A549 (cell line): Measurements from ENCODE around the gene SMARCAL1. TPM values are rescaled to one million over a fixed set of nuclear protein-coding genes. Genes with fewer than 3 reads are reported as not detected.

Experiments used
- BHLHE40 ChIP-seq: IDR thresholded peaks from 2 replicates; pipeline ENCODE4 v1.6.1; 2012; ENCODE audit warnings: low read depth, low read length, inconsistent platforms
- CBX8 ChIP-seq: fragments of 200-600 bp; sonication (generic); IDR thresholded peaks from 2 replicates; pipeline ENCODE4 v1.6.1; 2016
- CHD2 ChIP-seq: fragments of 150-350 bp; IDR thresholded peaks from 2 replicates; pipeline ENCODE4 v1.6.1; 2014; ENCODE audit warnings: low read length; ENCODE audit not compliant: partially characterized antibody
- CHD4 ChIP-seq: fragments of 200-600 bp; sonication (generic); IDR thresholded peaks from 2 replicates; pipeline ENCODE4 v1.6.1; 2016; ENCODE audit warnings: antibody characterized with exemption, mild to moderate bottlenecking, borderline replicate concordance
- EHF ChIP-seq: fragments of 250-450 bp; sonication (Bioruptor Pico); IDR thresholded peaks from 2 replicates; pipeline ENCODE4 v1.5.0; 2020; ENCODE audit warnings: mild to moderate bottlenecking
- EP300 ChIP-seq, 2 experiments: fragments of >200 bp; sonication (Bioruptor Twin); formaldehyde crosslinking; IDR thresholded peaks; 2 replicates in 1 of 2; 3 replicates in 1 of 2; pipeline ENCODE4 v1.6.1; 2016 to 2017
- FOSL2 ChIP-seq, 2 experiments: fragments of 450-650 bp in 1 of 2; fragments of >200 bp in 1 of 2; sonication (Bioruptor Twin) in 1 of 2; formaldehyde crosslinking; IDR thresholded peaks; 2 replicates each; pipeline versions ENCODE4 v1.5.0 to v1.6.1; 2016 to 2020; ENCODE audit warnings: mild to moderate bottlenecking in 1 of 2, moderate library complexity in 1 of 2
- HDAC2 ChIP-seq: fragments of 200-600 bp; sonication (generic); IDR thresholded peaks from 2 replicates; pipeline ENCODE4 v1.6.1; 2016
- HES2 ChIP-seq: fragments of >200 bp; sonication (Bioruptor Twin); formaldehyde crosslinking; IDR thresholded peaks from 2 replicates; pipeline ENCODE4 v1.6.1; 2016
- HOXA7 ChIP-seq: fragments of 250-450 bp; sonication (Bioruptor Pico); IDR thresholded peaks from 2 replicates; pipeline ENCODE4 v1.5.0; 2020; ENCODE audit warnings: mild to moderate bottlenecking, moderate library complexity
- HOXB5 ChIP-seq: fragments of 250-450 bp; sonication (Bioruptor Pico); IDR thresholded peaks from 2 replicates; pipeline ENCODE4 v1.5.0; 2020; ENCODE audit warnings: mild to moderate bottlenecking, moderate library complexity
- JUN ChIP-seq, 2 experiments: fragments of >200 bp; sonication (Bioruptor Twin); formaldehyde crosslinking; IDR thresholded peaks; 2 replicates in 1 of 2; 3 replicates in 1 of 2; pipeline ENCODE4 v1.6.1; 2016 to 2017
- KDM1A ChIP-seq: fragments of 200-600 bp; sonication (generic); IDR thresholded peaks from 2 replicates; pipeline ENCODE4 v1.6.1; 2016; ENCODE audit warnings: low read depth, mild to moderate bottlenecking
- MAFK ChIP-seq: fragments of 450-650 bp; IDR thresholded peaks from 2 replicates; pipeline ENCODE4 v1.6.1; 2014; ENCODE audit not compliant: partially characterized antibody
- PHF8 ChIP-seq: fragments of 200-600 bp; sonication (generic); IDR thresholded peaks from 2 replicates; pipeline ENCODE4 v1.6.1; 2016; ENCODE audit warnings: low read depth, mild to moderate bottlenecking, antibody characterized with exemption, moderate library complexity, borderline replicate concordance
- RNF2 ChIP-seq: fragments of 200-600 bp; sonication (generic); IDR thresholded peaks from 2 replicates; pipeline ENCODE4 v1.6.1; 2016; ENCODE audit warnings: low read depth, mild to moderate bottlenecking, antibody characterized with exemption, moderate library complexity, borderline replicate concordance
- SMC3 ChIP-seq: fragments of >200 bp; sonication (Bioruptor Twin); formaldehyde crosslinking; IDR thresholded peaks from 3 replicates; pipeline ENCODE4 v1.6.1; 2018; ENCODE audit warnings: inconsistent platforms
- SREBF2 ChIP-seq: fragments of 450-650 bp; IDR thresholded peaks from 2 replicates; pipeline ENCODE4 v1.6.1; 2014; ENCODE audit warnings: mild to moderate bottlenecking, moderate library complexity
- USF2 ChIP-seq: fragments of 450-650 bp; IDR thresholded peaks from 2 replicates; pipeline ENCODE4 v1.6.1; 2014; ENCODE audit warnings: antibody characterized with exemption
- ZSCAN20 ChIP-seq: fragments of 250-450 bp; sonication (Bioruptor Pico); IDR thresholded peaks from 2 replicates; pipeline ENCODE4 v1.8.0; 2022; ENCODE audit warnings: mild to moderate bottlenecking, moderate library complexity
- polyA plus RNA-seq, 4 experiments: library from polyadenylated mRNA; depleted of rRNA in 3 of 4; stranded (reverse); fragments of >200 nt; fragmentation: RNase III in 1 of 4; extraction: RNeasy Plus Mini Kit Qiagen cat#74134 plus additional on column Dnase treatment in 1 of 4; gene quantifications; 2 replicates in 3 of 4; 3 replicates in 1 of 4; pipeline ENCODE4 v1.2.3, GENCODE V29; 2011 to 2017
- TF ChIP-seq, protein P1 (sequence below): fragments of 200-600 bp; sonication (generic); IDR thresholded peaks from 2 replicates; pipeline ENCODE4 v1.6.1; 2016; ENCODE audit warnings: antibody characterized with exemption, mild to moderate bottlenecking, moderate library complexity
- TF ChIP-seq, protein P2 (sequence below): fragments of >200 bp; sonication (Bioruptor Twin); formaldehyde crosslinking; IDR thresholded peaks from 3 replicates; pipeline ENCODE4 v1.6.1; 2016
- TF ChIP-seq, protein P3 (sequence below): fragments of >200 bp; sonication (Bioruptor Twin); formaldehyde crosslinking; IDR thresholded peaks from 3 replicates; pipeline ENCODE4 v1.5.1; 2016

Gene SMARCAL1
- polyA plus RNA-seq, 2 of the 4 experiments (the other 2 are of a cell fraction), result 18.4 to 28.7 TPM

GRCh38 chr2:216412022-216412999, at the start of gene SMARCAL1 (continued):
- TF ChIP-seq RNF2 (no peak), MAFK (no peak), EP300 (IDR thresholded peaks at IDR 0.05) (no peak), CHD2 (peak; percentile 79), BHLHE40 (no peak; the same call in 1 of the 2 replicates), USF2 (no peak), SREBF2 (no peak), FOSL2 (IDR thresholded peaks at IDR 0.05) (no peak), FOSL2 (CRISPR knock-in tag; IDR thresholded peaks at IDR 0.05) (no peak), HDAC2 (no peak), SMC3 (no peak), CHD4 (no peak), ZSCAN20 (CRISPR knock-in tag) (no peak), HES2 (no peak), PHF8 (peak; percentile 95), HOXA7 (no peak), EHF (no peak), CBX8 (no peak), HOXB5 (CRISPR knock-in tag) (peak; percentile 26; the same call in 1 of the 2 replicates), KDM1A (no peak), JUN (IDR thresholded peaks at IDR 0.05) (peak; percentile 51 to 73)
- TF ChIP-seq, protein P1, sequence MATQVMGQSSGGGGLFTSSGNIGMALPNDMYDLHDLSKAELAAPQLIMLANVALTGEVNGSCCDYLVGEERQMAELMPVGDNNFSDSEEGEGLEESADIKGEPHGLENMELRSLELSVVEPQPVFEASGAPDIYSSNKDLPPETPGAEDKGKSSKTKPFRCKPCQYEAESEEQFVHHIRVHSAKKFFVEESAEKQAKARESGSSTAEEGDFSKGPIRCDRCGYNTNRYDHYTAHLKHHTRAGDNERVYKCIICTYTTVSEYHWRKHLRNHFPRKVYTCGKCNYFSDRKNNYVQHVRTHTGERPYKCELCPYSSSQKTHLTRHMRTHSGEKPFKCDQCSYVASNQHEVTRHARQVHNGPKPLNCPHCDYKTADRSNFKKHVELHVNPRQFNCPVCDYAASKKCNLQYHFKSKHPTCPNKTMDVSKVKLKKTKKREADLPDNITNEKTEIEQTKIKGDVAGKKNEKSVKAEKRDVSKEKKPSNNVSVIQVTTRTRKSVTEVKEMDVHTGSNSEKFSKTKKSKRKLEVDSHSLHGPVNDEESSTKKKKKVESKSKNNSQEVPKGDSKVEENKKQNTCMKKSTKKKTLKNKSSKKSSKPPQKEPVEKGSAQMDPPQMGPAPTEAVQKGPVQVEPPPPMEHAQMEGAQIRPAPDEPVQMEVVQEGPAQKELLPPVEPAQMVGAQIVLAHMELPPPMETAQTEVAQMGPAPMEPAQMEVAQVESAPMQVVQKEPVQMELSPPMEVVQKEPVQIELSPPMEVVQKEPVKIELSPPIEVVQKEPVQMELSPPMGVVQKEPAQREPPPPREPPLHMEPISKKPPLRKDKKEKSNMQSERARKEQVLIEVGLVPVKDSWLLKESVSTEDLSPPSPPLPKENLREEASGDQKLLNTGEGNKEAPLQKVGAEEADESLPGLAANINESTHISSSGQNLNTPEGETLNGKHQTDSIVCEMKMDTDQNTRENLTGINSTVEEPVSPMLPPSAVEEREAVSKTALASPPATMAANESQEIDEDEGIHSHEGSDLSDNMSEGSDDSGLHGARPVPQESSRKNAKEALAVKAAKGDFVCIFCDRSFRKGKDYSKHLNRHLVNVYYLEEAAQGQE, result peak; percentile 79
- TF ChIP-seq, protein P2, sequence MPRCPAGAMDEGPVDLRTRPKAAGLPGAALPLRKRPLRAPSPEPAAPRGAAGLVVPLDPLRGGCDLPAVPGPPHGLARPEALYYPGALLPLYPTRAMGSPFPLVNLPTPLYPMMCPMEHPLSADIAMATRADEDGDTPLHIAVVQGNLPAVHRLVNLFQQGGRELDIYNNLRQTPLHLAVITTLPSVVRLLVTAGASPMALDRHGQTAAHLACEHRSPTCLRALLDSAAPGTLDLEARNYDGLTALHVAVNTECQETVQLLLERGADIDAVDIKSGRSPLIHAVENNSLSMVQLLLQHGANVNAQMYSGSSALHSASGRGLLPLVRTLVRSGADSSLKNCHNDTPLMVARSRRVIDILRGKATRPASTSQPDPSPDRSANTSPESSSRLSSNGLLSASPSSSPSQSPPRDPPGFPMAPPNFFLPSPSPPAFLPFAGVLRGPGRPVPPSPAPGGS, result no peak
- TF ChIP-seq, protein P3, sequence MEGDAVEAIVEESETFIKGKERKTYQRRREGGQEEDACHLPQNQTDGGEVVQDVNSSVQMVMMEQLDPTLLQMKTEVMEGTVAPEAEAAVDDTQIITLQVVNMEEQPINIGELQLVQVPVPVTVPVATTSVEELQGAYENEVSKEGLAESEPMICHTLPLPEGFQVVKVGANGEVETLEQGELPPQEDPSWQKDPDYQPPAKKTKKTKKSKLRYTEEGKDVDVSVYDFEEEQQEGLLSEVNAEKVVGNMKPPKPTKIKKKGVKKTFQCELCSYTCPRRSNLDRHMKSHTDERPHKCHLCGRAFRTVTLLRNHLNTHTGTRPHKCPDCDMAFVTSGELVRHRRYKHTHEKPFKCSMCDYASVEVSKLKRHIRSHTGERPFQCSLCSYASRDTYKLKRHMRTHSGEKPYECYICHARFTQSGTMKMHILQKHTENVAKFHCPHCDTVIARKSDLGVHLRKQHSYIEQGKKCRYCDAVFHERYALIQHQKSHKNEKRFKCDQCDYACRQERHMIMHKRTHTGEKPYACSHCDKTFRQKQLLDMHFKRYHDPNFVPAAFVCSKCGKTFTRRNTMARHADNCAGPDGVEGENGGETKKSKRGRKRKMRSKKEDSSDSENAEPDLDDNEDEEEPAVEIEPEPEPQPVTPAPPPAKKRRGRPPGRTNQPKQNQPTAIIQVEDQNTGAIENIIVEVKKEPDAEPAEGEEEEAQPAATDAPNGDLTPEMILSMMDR, result no peak
